Coronary artery (tissue), 2 donors: ENCODE results near the gene PDCD1LG2.

Experiments used
- DNase-seq: peaks from one replicate; pipeline ENCODE4 v3.0.0-alpha.2; 2017; ENCODE audit warnings: low spot score
- H3K27ac ChIP-seq, 2 donors: fragments of 200-600 bp; sonication (generic); one replicate each; pipeline ENCODE4 v1.5.1; 2016 to 2019
- H3K4me3 ChIP-seq: fragments of 200-600 bp; sonication (generic); 2 replicates; pipeline ENCODE4 v1.5.1; 2016; ENCODE audit warnings: mild to moderate bottlenecking, moderate library complexity
- CTCF ChIP-seq: fragments of 200-600 bp; sonication (generic); IDR thresholded peaks from one replicate; pipeline ENCODE4 v1.5.1; 2019; ENCODE audit warnings: antibody characterized with exemption

The PDCD1LG2 gene

GRCh38 chr9:5553211-5553610 lies 42.9 kb downstream of the PDCD1LG2 start:
- Histone ChIP-seq H3K27ac (no peak overlapping the region), H3K4me3 (no peak overlapping the region)
- DNase-seq, result no peak
- no peak for TF ChIP-seq CTCF

- H3K4me3 ChIP-seq, result no peak overlapping the region
- TF ChIP-seq CTCF, result no peak
- no peak overlapping the region for H3K27ac ChIP-seq
- DNase-seq, result no peak
These were observed 43.9 kb downstream of the PDCD1LG2 start for GRCh38 chr9:5554254-5554653.

- no peak for DNase-seq
- H3K27ac ChIP-seq, result no peak overlapping the region
- TF ChIP-seq CTCF, result no peak
- H3K4me3 ChIP-seq, result no peak overlapping the region
These were observed 45.9 kb downstream of the PDCD1LG2 start for GRCh38 chr9:5556101-5556705.

GRCh38 chr9:5557606-5558587 lies 47.6 kb downstream of the PDCD1LG2 start:
- DNase-seq, result no peak
- H3K27ac ChIP-seq, result peak overlapping the region; percentile 74 to 78
- TF ChIP-seq CTCF, result no peak
- peak overlapping the region; percentile 29 for H3K4me3 ChIP-seq

GRCh38 chr9:5559659-5560058 lies 49.3 kb downstream of the PDCD1LG2 start:
- Histone ChIP-seq H3K27ac (no peak overlapping the region), H3K4me3 (no peak overlapping the region)
- no peak for DNase-seq
- TF ChIP-seq CTCF, result no peak

GRCh38 chr9:5560443-5561100 lies 50.2 kb downstream of the PDCD1LG2 start:
- no peak overlapping the region for H3K4me3 ChIP-seq
- no peak for TF ChIP-seq CTCF
- no peak overlapping the region for H3K27ac ChIP-seq
- DNase-seq, result no peak
